Natural killer cell treated with Interleukin-12 subunit alpha and Interleukin-12 subunit beta and Interleukin-15 and Interleukin-18, amount 100 ng/mL, for 72 hours (primary cell): ENCODE results near the gene CLCN4. TPM values are rescaled to one million over a fixed set of nuclear protein-coding genes. Genes with fewer than 3 reads are reported as not detected.

Experiments used
- ATAC-seq, 2 donors: fragments of 150-1000 bp; cut with Tn5 transposase in 1 of 2; sonication (Bioruptor Pico), chemical (Tn5 transposase) in 1 of 2; 2 replicates each; pipeline ENCODE4 v1.10.0; 2021
- DNase-seq: peaks from one replicate; pipeline ENCODE4 v3.0.0; 2022; ENCODE audit warnings: low spot score
- H3K27ac Mint-ChIP-seq, 2 donors: 1 replicate in 1 of 2; 2 replicates in 1 of 2; pipeline ENCODE4 v1.8.0; 2022; ENCODE audit warnings: mixed read lengths in 2 of 2, mild to moderate bottlenecking in 1 of 2, moderate library complexity in 1 of 2
- H3K27me3 Mint-ChIP-seq, 2 donors: 1 replicate in 1 of 2; 2 replicates in 1 of 2; pipeline ENCODE4 v1.8.0; 2022; ENCODE audit warnings: mixed read lengths in 2 of 2
- H3K36me3 Mint-ChIP-seq: one replicate; pipeline ENCODE4 v1.8.0; 2022; ENCODE audit warnings: mixed read lengths
- H3K4me1 Mint-ChIP-seq, 2 donors: 1 replicate in 1 of 2; 2 replicates in 1 of 2; pipeline ENCODE4 v1.8.0; 2022; ENCODE audit warnings: low read depth in 2 of 2, mixed read lengths in 2 of 2, mild to moderate bottlenecking in 1 of 2
- H3K4me3 Mint-ChIP-seq: one replicate; pipeline ENCODE4 v1.8.0; 2022; ENCODE audit warnings: mixed read lengths
- H3K9me3 Mint-ChIP-seq: 2 replicates; pipeline ENCODE4 v1.8.0; 2022; ENCODE audit warnings: mixed read lengths
- total RNA-seq, 2 donors: library from RNA; stranded (reverse); gene quantifications; one replicate each; pipeline ENCODE4 v1.2.3, GENCODE V29; 2022

The CLCN4 gene
- total RNA-seq, 2 donors from 2014 or later = not detected

DNA sequence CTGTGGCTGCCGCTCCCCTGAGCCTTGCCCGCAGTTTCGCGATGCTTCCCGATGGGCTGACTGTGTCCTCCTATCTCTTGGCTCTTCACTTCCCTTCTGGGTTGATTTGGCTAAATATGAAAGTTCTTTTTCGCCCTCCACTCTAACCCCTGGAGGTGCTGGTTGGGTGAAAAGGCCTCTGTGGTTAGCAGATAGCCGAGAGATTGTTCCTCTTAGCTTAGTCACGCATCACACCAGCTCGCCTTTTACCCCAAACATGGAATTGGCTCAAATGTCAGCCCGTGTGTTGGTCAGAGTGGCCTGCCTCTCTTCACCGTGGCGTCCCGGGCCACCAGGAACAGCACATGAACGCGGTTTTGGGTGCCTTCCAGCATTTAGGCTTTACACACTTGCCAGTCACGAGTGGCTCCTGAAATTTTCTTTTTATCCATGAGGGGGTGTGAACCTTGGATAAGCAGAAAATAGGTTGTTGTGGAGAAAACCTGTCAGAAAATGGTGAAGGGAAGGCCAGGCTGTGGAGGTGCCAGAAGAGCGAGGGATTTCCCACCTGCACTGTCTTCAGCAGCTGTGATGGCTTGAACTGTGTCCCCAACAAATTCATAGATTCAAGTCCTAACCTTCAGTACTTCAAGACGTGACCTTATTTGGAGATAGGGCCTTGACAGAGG lies 8.9 kb downstream of the CLCN4 start:
- no peak overlapping the region for H3K4me3 Mint-ChIP-seq
- H3K27ac Mint-ChIP-seq = no peak overlapping the region
- no peaks in the 10 kb centered on the region for H3K36me3 Mint-ChIP-seq
- H3K4me1 Mint-ChIP-seq = peaks cover 0 to 18% of the 10 kb centered on the region in 2 donors
- ATAC-seq = peak; percentile 40 to 57
- peaks cover 17 to 19% of the 10 kb centered on the region in 2 donors for H3K27me3 Mint-ChIP-seq
- DNase-seq = no peak
- H3K9me3 Mint-ChIP-seq = no peaks in the 10 kb centered on the region

DNA sequence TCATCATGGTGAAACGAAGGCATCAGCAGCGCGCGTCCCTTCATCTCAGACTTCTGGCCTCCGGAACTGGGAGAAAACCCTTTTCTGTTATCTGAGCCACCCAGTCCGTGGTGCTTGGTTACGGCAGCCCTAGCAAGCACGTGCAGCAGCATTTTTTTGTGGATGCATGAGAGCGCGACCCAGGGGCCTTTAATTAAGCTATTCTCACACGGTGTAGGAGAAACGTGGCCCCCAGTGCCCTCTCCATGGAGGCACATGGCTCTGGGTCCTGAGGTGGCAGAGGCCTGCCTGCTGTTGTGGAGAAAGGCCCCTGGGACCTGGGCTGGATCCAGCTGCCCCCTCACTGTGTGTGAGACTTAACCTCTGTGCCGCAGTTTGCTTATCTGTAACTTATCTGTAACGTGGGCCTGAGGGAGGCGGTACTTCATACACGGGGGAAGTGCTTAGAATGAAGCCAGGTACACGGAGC lies 9.5 kb downstream of the CLCN4 start:
- Mint-ChIP-seq H3K9me3 (no peaks in the 10 kb centered on the region), H3K4me3 (no peak overlapping the region), H3K27me3 (peaks cover 13 to 14% of the 10 kb centered on the region in 2 donors), H3K27ac (no peak overlapping the region), H3K36me3 (no peaks in the 10 kb centered on the region), H3K4me1 (peaks cover 0 to 18% of the 10 kb centered on the region in 2 donors)
- ATAC-seq = peak in 1 of 2 donors; percentile 15
- no peak for DNase-seq

DNA sequence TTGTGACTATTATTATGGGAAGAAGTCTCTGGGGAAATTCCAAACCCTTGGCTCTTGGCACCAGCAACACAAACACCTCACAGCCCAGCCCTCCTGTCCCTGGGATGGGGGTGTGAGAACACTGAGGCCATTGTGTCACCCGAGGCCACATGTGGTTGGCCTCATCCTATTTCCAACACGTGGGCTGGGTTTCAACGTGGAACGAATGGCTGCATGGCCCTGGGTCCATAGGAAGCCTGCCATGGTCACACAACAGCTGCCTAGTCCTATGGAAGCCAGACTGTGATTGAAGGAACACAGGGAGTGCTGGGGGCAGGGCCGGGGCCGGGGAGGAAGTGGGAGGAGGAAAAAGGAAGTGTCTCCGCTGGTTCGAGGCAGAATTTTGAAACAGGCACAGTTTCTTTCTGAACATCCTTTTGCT lies 10.0 kb downstream of the CLCN4 start:
- ATAC-seq = peak; percentile 50 to 65
- DNase-seq = no peak
- H3K36me3 Mint-ChIP-seq = no peaks in the 10 kb centered on the region
- no peak overlapping the region for H3K27ac Mint-ChIP-seq
- peaks cover 0 to 18% of the 10 kb centered on the region in 2 donors for H3K4me1 Mint-ChIP-seq
- H3K27me3 Mint-ChIP-seq = peaks cover 13 to 14% of the 10 kb centered on the region in 2 donors
- no peaks in the 10 kb centered on the region for H3K9me3 Mint-ChIP-seq
- peak overlapping the region; percentile 12 for H3K4me3 Mint-ChIP-seq

DNA sequence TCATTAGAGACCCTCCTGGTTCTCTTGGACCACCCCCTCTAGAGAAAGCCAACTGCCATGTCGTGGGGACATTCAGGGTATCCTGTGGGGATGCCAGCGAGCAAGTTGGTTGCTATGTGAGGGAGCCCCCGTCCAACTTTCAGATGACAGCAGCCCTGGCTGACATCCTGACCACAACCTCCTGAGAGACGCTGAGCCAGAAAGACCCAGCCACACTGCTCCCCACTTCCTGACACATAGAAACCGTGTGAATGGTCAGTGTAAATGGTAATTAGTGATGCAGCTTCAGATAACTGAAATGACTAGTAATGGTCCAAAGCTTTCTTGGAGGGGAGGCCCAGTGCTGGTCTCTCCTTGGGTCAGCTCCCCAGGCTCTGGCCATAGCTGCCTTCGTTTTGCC lies 10.8 kb downstream of the CLCN4 start:
- ATAC-seq = peak; percentile 62 to 63
- H3K4me3 Mint-ChIP-seq = peak overlapping the region; percentile 39
- no peak for DNase-seq
- no peak overlapping the region for H3K27ac Mint-ChIP-seq
- H3K36me3 Mint-ChIP-seq = no peaks in the 10 kb centered on the region
- peaks cover 0 to 18% of the 10 kb centered on the region in 2 donors for H3K4me1 Mint-ChIP-seq
- H3K9me3 Mint-ChIP-seq = no peaks in the 10 kb centered on the region
- peaks cover 12 to 19% of the 10 kb centered on the region in 2 donors for H3K27me3 Mint-ChIP-seq

DNA sequence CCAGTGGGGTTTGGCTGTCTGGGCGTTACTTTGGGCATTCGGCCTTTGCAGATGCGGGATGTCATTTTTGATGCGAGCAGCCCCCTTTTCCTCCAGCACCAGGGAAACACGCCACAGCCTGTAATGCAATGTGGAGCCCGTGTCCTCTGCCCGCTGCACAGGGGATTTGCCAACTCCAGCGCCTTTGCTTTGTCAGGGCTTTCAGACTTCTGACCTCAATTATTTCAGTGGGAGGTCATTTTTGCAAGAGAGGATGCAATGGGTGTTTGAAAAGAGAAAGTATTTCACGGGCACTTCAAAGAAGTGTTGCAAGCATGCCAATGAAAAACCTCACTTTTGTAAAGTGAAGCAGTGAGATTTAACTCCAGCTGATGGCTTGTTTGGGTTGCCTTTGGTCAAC lies 11.5 kb downstream of the CLCN4 start:
- Mint-ChIP-seq H3K27me3 (peaks cover 11 to 21% of the 10 kb centered on the region in 2 donors), H3K9me3 (no peaks in the 10 kb centered on the region), H3K4me1 (peaks cover 0 to 18% of the 10 kb centered on the region in 2 donors)

DNA sequence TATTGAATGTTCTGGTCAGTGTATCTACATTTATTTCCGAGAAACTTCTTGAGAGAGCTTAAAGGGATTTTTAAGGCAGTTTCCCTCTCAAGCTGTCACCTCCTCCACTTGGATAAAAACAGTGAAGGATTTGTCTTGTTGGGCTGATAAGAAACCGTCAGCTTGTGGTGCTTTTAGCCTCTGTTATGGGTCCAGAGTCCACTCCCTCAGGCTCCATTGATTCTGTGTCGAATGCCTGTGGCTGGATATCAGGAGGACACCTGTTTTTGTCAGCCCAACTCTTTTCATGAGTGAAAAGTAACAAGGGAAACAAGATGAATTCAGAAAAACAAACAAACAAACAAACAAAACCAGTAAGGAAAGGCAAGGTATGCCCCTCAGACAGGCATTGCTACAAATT lies 12.4 kb downstream of the CLCN4 start:
- Mint-ChIP-seq H3K4me1 (peaks cover 0 to 18% of the 10 kb centered on the region in 2 donors), H3K9me3 (no peaks in the 10 kb centered on the region), H3K36me3 (no peaks in the 10 kb centered on the region), H3K4me3 (no peak overlapping the region), H3K27ac (no peak overlapping the region), H3K27me3 (peaks cover 6 to 16% of the 10 kb centered on the region in 2 donors)
- ATAC-seq (no peak), DNase-seq (no peak)

More for the DNA sequence above, 11.5 kb downstream of the CLCN4 start:
- H3K4me3 Mint-ChIP-seq = no peak overlapping the region
- ATAC-seq = no peak
- no peak for DNase-seq
- H3K36me3 Mint-ChIP-seq = no peaks in the 10 kb centered on the region
- no peak overlapping the region for H3K27ac Mint-ChIP-seq

DNA sequence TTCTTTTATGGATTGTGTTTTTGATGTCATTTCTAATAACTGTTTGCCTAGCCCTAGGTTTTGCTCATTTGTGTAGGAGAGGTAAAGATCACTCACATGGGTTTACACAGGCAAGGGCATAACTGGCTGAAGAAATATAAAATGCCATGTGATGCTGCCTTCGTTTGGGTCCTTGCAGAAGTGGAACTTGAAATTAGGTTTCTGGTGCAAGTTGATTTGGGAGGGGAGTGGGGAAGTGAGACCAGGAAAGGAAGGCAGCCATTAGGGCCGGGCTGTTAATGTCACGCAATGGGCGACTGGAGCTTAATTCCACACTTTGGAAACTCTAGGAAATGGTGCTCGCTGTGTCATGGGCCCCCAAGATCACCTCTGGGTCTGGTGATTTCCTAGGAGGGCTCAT lies 14.5 kb downstream of the CLCN4 start:
- H3K4me3 Mint-ChIP-seq = no peak overlapping the region
- H3K9me3 Mint-ChIP-seq = no peaks in the 10 kb centered on the region
- ATAC-seq = no peak
- peaks cover 0 to 17% of the 10 kb centered on the region in 2 donors for H3K4me1 Mint-ChIP-seq
- H3K27me3 Mint-ChIP-seq = peaks cover 10 to 14% of the 10 kb centered on the region in 2 donors
- no peak for DNase-seq
- H3K36me3 Mint-ChIP-seq = no peaks in the 10 kb centered on the region
- H3K27ac Mint-ChIP-seq = no peak overlapping the region

DNA sequence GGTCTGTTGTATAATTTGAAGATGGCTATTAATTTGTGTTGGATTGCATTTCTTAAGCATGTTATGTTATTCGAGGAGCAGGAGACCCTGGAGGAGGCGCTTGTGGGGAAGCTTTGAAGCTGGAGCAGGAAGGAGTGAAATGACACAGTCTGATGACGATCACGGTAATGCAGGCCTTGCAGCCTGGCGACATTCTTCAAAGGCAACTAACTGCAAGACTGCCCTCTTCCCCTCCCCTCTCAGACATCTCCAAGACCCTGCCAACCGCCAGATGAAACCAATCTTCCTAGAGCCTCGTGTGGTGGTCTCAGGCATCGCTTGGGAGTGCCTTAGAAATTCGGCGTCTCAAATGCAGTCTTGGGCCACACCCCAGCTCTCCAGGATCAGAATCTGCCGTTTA lies 16.1 kb downstream of the CLCN4 start:
- no peaks in the 10 kb centered on the region for H3K36me3 Mint-ChIP-seq
- peaks cover 14 to 16% of the 10 kb centered on the region in 2 donors for H3K27me3 Mint-ChIP-seq
- H3K27ac Mint-ChIP-seq = no peak overlapping the region
- H3K9me3 Mint-ChIP-seq = no peaks in the 10 kb centered on the region
- DNase-seq (no peak), ATAC-seq (no peak)
- peaks cover 0 to 9% of the 10 kb centered on the region in 2 donors for H3K4me1 Mint-ChIP-seq
- H3K4me3 Mint-ChIP-seq = no peak overlapping the region

DNA sequence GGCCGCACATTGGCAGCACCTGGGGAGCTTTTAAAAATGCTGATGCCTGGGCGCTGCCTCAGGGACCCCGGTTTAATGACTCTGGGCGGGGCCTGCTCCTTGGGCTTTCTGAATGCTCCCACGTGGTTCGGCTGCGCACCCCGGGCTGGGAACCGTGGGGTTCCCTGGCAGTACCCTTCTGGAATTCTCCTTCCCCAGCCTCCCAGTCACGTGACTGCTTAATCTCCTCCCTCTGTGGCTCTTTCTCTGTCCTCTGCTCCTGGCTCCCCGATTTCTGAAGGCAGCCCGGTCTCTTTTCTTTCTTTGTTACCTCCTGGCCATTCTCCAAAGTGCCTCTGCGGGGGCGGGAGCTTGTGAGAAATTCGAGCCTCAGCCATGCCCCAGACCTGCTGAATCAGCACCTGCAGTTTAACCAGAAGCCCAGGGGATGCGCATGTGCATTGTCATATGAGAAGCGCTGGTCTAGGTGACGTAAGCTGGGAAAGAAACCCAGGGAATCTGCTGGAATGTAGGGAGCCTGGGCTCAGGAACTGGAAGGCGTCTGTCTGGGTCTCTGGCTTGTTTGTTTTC lies 16.6 kb downstream of the CLCN4 start:
- Mint-ChIP-seq H3K9me3 (no peaks in the 10 kb centered on the region), H3K4me3 (no peak overlapping the region), H3K27me3 (peaks cover 14 to 21% of the 10 kb centered on the region in 2 donors), H3K27ac (no peak overlapping the region), H3K36me3 (no peaks in the 10 kb centered on the region), H3K4me1 (peaks cover 0 to 8% of the 10 kb centered on the region in 2 donors)
- no peak for DNase-seq
- ATAC-seq = no peak

DNA sequence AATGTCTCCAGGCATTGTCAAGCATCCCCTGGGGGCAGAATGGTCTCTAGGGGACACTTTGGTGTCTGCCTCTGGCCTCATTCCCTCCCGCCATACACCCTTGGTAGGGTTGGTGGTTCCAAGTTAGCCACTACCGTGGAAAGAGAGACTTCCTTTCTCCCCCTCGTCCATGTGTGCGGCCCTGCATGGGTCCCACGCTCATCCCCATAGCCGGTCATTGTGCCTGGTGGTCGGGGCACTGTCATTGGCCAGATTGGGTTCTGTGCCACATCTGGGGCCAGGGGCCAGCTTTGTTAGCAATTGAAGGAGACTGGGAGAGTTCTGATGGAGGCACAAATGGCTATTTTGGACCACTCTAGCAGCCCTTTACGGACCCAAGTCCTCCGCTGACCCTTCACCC lies 17.3 kb downstream of the CLCN4 start:
- no peak overlapping the region for H3K27ac Mint-ChIP-seq
- H3K9me3 Mint-ChIP-seq = no peaks in the 10 kb centered on the region
- H3K27me3 Mint-ChIP-seq = peaks cover 10 to 26% of the 10 kb centered on the region in 2 donors
- H3K4me1 Mint-ChIP-seq = peaks cover 0 to 8% of the 10 kb centered on the region in 2 donors
- H3K4me3 Mint-ChIP-seq = no peak overlapping the region
- no peaks in the 10 kb centered on the region for H3K36me3 Mint-ChIP-seq
- no peak for DNase-seq
- no peak for ATAC-seq

DNA sequence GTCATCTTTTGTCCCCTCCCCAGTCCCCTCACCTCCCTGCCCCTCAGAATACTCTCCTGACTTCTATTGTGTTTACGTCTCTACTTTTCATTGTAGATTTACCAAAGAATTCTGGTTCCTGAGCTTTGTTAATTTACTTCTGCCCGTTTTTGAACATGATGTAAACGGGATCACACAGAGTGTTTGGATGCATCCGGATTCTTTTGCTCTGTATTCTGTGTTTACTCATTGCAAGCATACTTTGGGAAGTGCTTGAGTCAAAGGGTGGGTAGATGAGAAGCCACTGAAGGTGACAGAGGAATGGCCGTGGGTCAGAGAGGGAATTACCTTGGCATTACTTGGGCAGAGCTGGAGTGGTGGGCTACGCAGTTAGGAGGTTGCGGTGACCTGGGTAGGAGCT lies 18.0 kb downstream of the CLCN4 start:
- Mint-ChIP-seq H3K4me1 (peaks cover 0 to 8% of the 10 kb centered on the region in 2 donors), H3K27ac (no peak overlapping the region), H3K36me3 (no peaks in the 10 kb centered on the region), H3K9me3 (no peaks in the 10 kb centered on the region), H3K4me3 (no peak overlapping the region), H3K27me3 (peaks cover 8 to 28% of the 10 kb centered on the region in 2 donors)
- DNase-seq (no peak), ATAC-seq (no peak)

DNA sequence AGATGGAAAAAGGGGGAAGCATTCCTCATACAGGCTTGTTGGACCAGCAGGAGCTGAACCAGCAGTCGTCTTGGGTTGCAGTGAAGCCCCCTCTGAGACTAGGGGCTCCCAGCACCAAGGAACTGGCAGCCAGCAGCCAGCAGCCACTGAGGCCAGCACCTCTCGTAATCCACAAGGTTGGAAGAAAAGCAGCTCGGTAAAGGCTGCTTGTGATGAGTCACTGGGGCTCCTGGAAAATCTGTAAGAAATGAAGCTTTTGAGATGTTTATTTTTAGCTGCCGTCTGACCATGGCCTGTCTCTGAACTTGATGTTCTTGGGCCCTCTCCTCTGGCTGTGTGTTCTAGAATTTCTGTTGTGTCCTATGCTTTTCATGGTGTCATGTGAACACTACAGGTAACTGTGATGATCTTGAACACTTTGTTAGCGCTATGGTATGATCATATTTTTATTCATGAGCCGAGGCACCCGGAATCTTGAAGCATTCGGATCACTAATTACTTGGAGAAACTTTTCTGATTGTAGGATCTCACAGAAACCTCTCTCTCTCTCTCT lies 18.6 kb downstream of the CLCN4 start:
- H3K4me1 Mint-ChIP-seq = peaks cover 0 to 8% of the 10 kb centered on the region in 2 donors
- ATAC-seq (no peak), DNase-seq (no peak)
- no peak overlapping the region for H3K4me3 Mint-ChIP-seq
- no peaks in the 10 kb centered on the region for H3K9me3 Mint-ChIP-seq
- H3K27me3 Mint-ChIP-seq = peaks cover 8 to 26% of the 10 kb centered on the region in 2 donors
- no peaks in the 10 kb centered on the region for H3K36me3 Mint-ChIP-seq
- H3K27ac Mint-ChIP-seq = no peak overlapping the region

DNA sequence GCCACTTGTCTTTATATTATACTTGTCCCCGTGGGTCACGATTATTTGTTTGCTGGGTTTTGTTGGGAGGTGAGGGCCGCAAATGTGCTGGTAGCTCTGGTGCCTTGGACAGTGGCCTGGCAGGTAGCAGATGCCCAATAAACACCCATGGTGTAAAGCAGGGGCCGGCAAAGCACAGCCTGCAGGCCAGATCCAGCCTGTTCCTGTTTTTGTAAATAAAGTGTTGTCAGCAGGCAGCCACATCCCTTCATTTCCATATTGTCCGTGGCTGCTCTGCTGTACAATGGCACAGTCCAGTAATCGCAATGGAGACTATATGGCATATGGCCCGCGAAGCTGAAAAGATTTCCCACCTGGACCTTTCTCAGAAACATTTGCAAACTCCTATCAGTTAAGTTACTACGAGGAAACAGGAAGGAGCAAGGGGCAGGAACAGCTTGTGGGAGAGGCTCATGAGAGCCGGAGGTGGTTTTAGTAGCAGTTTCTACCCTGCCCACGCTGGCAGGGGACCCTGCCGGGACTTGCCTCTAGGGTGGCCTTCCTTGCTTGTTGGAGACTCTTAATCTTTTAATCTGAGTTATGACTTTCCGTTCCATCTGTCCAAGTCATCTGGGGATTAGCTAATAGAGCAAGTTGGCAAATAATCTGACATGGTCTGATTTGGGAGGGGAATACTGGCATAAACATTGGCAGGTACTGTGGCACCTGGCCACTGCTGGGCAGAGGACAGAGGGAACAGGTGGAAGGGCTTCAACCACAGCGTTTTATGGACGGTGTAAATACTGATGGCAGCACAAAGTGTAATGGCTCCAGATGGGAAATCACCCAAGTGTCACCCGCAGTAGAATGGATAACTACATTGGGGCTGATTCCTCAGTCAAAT lies 19.6 kb downstream of the CLCN4 start:
- no peak for ATAC-seq
- Mint-ChIP-seq H3K27me3 (peaks cover 8 to 26% of the 10 kb centered on the region in 2 donors), H3K36me3 (no peaks in the 10 kb centered on the region), H3K9me3 (no peaks in the 10 kb centered on the region), H3K27ac (no peak overlapping the region), H3K4me1 (peaks cover 0 to 8% of the 10 kb centered on the region in 2 donors), H3K4me3 (no peak overlapping the region)
- no peak for DNase-seq
